ENCODE measurements around the gene SEMA4B. TPM values are rescaled to one million over a fixed set of nuclear protein-coding genes. Genes with fewer than 3 reads are reported as not detected.

SEMA4B gene
- total RNA-seq, 1 donor from 2014 or later = 21.2 TPM

GRCh38 chr15:90202929-90203328 is 1.8 kb downstream of the SEMA4B start:
- DNase-seq (ENCODE audit: low spot score) = no peak
- intact Hi-C loops (cut with DNase I) = no loop called here

- no peak for DNase-seq (ENCODE audit: low spot score)
- intact Hi-C loops (cut with DNase I) = no loop called here
These were observed 2.3 kb downstream of the SEMA4B start for GRCh38 chr15:90203473-90203872.

- DNase-seq (ENCODE audit: low spot score) = no peak
- intact Hi-C loops (cut with DNase I) = no loop called here
These were observed 2.8 kb downstream of the SEMA4B start for GRCh38 chr15:90203922-90204321.

- intact Hi-C loops (cut with DNase I) = no loop called here
- no peak for DNase-seq (ENCODE audit: low spot score)
These were observed 4.1 kb downstream of the SEMA4B start for GRCh38 chr15:90205050-90205848.

- DNase-seq (ENCODE audit: low spot score) = no peak
- intact Hi-C loops (cut with DNase I) = no loop called here
These were observed 4.8 kb downstream of the SEMA4B start for GRCh38 chr15:90205886-90206285.

- DNase-seq (ENCODE audit: low spot score) = peak; percentile 19
- intact Hi-C loops (cut with DNase I) = no loop called here
These were observed 6.1 kb downstream of the SEMA4B start for GRCh38 chr15:90207252-90207651.

GRCh38 chr15:90208356-90208755 is 7.2 kb downstream of the SEMA4B start:
- intact Hi-C loops (cut with DNase I) = no loop called here
- no peak for DNase-seq (ENCODE audit: low spot score)

GRCh38 chr15:90209591-90209990 is 8.5 kb downstream of the SEMA4B start:
- DNase-seq (ENCODE audit: low spot score) = no peak
- intact Hi-C loops (cut with DNase I) = no loop called here

- intact Hi-C loops (cut with DNase I) = no loop called here
- DNase-seq (ENCODE audit: low spot score) = no peak
These were observed 9.5 kb downstream of the SEMA4B start for GRCh38 chr15:90210593-90210992.

- intact Hi-C loops (cut with DNase I) = no loop called here
These were observed 9.9 kb downstream of the SEMA4B start for GRCh38 chr15:90211009-90211408.

GRCh38 chr15:90211440-90212143 is 10.5 kb downstream of the SEMA4B start:
- intact Hi-C loops (cut with DNase I) = no loop called here
- peak; percentile 82 for DNase-seq (ENCODE audit: low spot score)

More at GRCh38 chr15:90211009-90211408, 9.9 kb downstream of the SEMA4B start:
- DNase-seq (ENCODE audit: low spot score) = no peak

- intact Hi-C loops (cut with DNase I) = no loop called here
- no peak for DNase-seq (ENCODE audit: low spot score)
These were observed 11.3 kb downstream of the SEMA4B start for GRCh38 chr15:90212221-90213098.

GRCh38 chr15:90213122-90213817 is 12.1 kb downstream of the SEMA4B start:
- DNase-seq (ENCODE audit: low spot score) = no peak
- intact Hi-C loops (cut with DNase I) = no loop called here

- no peak for DNase-seq (ENCODE audit: low spot score)
- intact Hi-C loops (cut with DNase I) = no loop called here
These were observed 12.7 kb downstream of the SEMA4B start for GRCh38 chr15:90213818-90214204.

GRCh38 chr15:90214553-90215196 is 13.5 kb downstream of the SEMA4B start:
- intact Hi-C loops (cut with DNase I) = no loop called here

GRCh38 chr15:90217671-90218394 is 16.7 kb downstream of the SEMA4B start:
- no peak for DNase-seq (ENCODE audit: low spot score)
- intact Hi-C loops (cut with DNase I) = no loop called here

More at GRCh38 chr15:90214553-90215196, 13.5 kb downstream of the SEMA4B start:
- peak; percentile 6 for DNase-seq (ENCODE audit: low spot score)

GRCh38 chr15:90219421-90220141 is 18.5 kb downstream of the SEMA4B start:
- intact Hi-C loops (cut with DNase I) = loop anchor here (10.0 kb wide), 1 partner anchor 325 kb away; the partner anchor contains the start of gene AP3S2
- no peak for DNase-seq (ENCODE audit: low spot score)
